ENCODE measurements around the gene AK4.
"Not testable (repeated sequence)": the region's sequence is repeated elsewhere in the genome, so short reads cannot be mapped to it uniquely, and the experiment has no call there.

AK4 gene

GRCh38 chr1:65150583-65151263, 2.7 kb downstream of the AK4 start:
- no peak for DNase-seq

- no peak for DNase-seq
These were observed 3.6 kb downstream of the AK4 start for GRCh38 chr1:65151641-65152040.

GRCh38 chr1:65153635-65154034, 5.6 kb downstream of the AK4 start:
- no peak for DNase-seq

GRCh38 chr1:65156910-65157545, 9.0 kb downstream of the AK4 start:
- DNase-seq: no peak

GRCh38 chr1:65157546-65157941, 9.5 kb downstream of the AK4 start:
- no peak for DNase-seq

GRCh38 chr1:65159291-65159688, 11.3 kb downstream of the AK4 start:
- DNase-seq: not testable (repeated sequence)

GRCh38 chr1:65159801-65160523, 12.0 kb downstream of the AK4 start:
- no peak for DNase-seq

GRCh38 chr1:65163201-65163805, 15.3 kb downstream of the AK4 start:
- no peak for DNase-seq

- DNase-seq: not testable (repeated sequence)
These were observed 16.1 kb downstream of the AK4 start for GRCh38 chr1:65164101-65164500.

- no peak for DNase-seq
These were observed 16.6 kb downstream of the AK4 start for GRCh38 chr1:65164633-65165032.

GRCh38 chr1:65165269-65165993, 17.4 kb downstream of the AK4 start:
- DNase-seq: no peak

GRCh38 chr1:65166572-65167305, 18.7 kb downstream of the AK4 start:
- no peak for DNase-seq

- DNase-seq: no peak
These were observed 19.7 kb downstream of the AK4 start for GRCh38 chr1:65167586-65168242.

GRCh38 chr1:65168867-65169266, 20.9 kb downstream of the AK4 start:
- DNase-seq: no peak

GRCh38 chr1:65170511-65171142, 22.6 kb downstream of the AK4 start:
- DNase-seq: no peak

GRCh38 chr1:65172936-65173690, 25.1 kb downstream of the AK4 start:
- DNase-seq: no peak

GRCh38 chr1:65174585-65174984, 26.6 kb downstream of the AK4 start:
- DNase-seq: no peak

- no peak for DNase-seq
These were observed 27.4 kb downstream of the AK4 start for GRCh38 chr1:65175171-65176055.

- no peak for DNase-seq
These were observed 28.1 kb downstream of the AK4 start for GRCh38 chr1:65176056-65176450.
